ENCODE measurements around the gene ZNF521.

Gene ZNF521

GRCh38 chr18:25113566-25113965 lies 238.4 kb downstream of the ZNF521 start:
- no peak for FAIRE-seq

GRCh38 chr18:25112821-25113434 lies 239.0 kb downstream of the ZNF521 start:
- no peak for FAIRE-seq

- FAIRE-seq = no peak
Measured at GRCh38 chr18:25111377-25112288, 240.3 kb downstream of the ZNF521 start.

- no peak for FAIRE-seq
Measured at GRCh38 chr18:25109484-25109883, 242.5 kb downstream of the ZNF521 start.

- FAIRE-seq = no peak
Measured at GRCh38 chr18:25103468-25104155, 248.4 kb downstream of the ZNF521 start.

- FAIRE-seq = no peak
Measured at GRCh38 chr18:25102662-25103061, 249.3 kb downstream of the ZNF521 start.

- FAIRE-seq = no peak
Measured at GRCh38 chr18:25100418-25100817, 251.5 kb downstream of the ZNF521 start.

- FAIRE-seq = no peak
Measured at GRCh38 chr18:25099895-25100294, 252.1 kb downstream of the ZNF521 start.

GRCh38 chr18:25097569-25098056 lies 254.4 kb downstream of the ZNF521 start:
- no peak for FAIRE-seq

- no peak for FAIRE-seq
Measured at GRCh38 chr18:25097057-25097456, 254.9 kb downstream of the ZNF521 start.

GRCh38 chr18:25093141-25093540 lies 258.8 kb downstream of the ZNF521 start:
- FAIRE-seq = no peak

- FAIRE-seq = no peak
Measured at GRCh38 chr18:25089470-25089869, 262.5 kb downstream of the ZNF521 start.

- no peak for FAIRE-seq
Measured at GRCh38 chr18:25086876-25087275, 265.1 kb downstream of the ZNF521 start.

- no peak for FAIRE-seq
Measured at GRCh38 chr18:25081001-25081400, 271.0 kb downstream of the ZNF521 start.

GRCh38 chr18:25080211-25080610 lies 271.8 kb downstream of the ZNF521 start:
- FAIRE-seq = no peak

GRCh38 chr18:25077944-25078723 lies 273.8 kb downstream of the ZNF521 start:
- FAIRE-seq = no peak

GRCh38 chr18:25077038-25077943 lies 274.7 kb downstream of the ZNF521 start:
- no peak for FAIRE-seq

- no peak for FAIRE-seq
Measured at GRCh38 chr18:25075783-25076182, 276.2 kb downstream of the ZNF521 start.

- no peak for FAIRE-seq
Measured at GRCh38 chr18:25075331-25075730, 276.6 kb downstream of the ZNF521 start.

GRCh38 chr18:25074925-25075324 lies 277.0 kb downstream of the ZNF521 start:
- FAIRE-seq = no peak

- no peak for FAIRE-seq
Measured at GRCh38 chr18:25072205-25072604, 279.8 kb downstream of the ZNF521 start.
